Panc1 (cell line): ENCODE measurements around the gene ARHGAP18.

Source experiments
- SIN3A ChIP-seq: IDR thresholded peaks from 2 replicates; pipeline ENCODE4 v1.6.1; 2012; ENCODE audit warnings: low read depth, mild to moderate bottlenecking, low read length, moderate library complexity, borderline replicate concordance; ENCODE audit not compliant: insufficient read depth
- TCF7L2 ChIP-seq: IDR thresholded peaks from 2 replicates; pipeline ENCODE4 v1.6.1; 2011; ENCODE audit warnings: mild to moderate bottlenecking, low read depth, low read length, inconsistent platforms
- TF ChIP-seq, protein P1 (sequence below): fragments of 450-650 bp; IDR thresholded peaks from 2 replicates; pipeline ENCODE4 v1.5.1; 2017; ENCODE audit warnings: mild to moderate bottlenecking
- TF ChIP-seq, protein P2 (sequence below), 2 experiments: IDR thresholded peaks; 2 replicates each; pipeline ENCODE4 v1.6.1; 2011 to 2012; ENCODE audit warnings: low read depth in 2 of 2, control low read depth in 1 of 2, low read length in 1 of 2, mild to moderate bottlenecking in 1 of 2, moderate library complexity in 1 of 2; ENCODE audit not compliant: insufficient read depth in 1 of 2

DNA sequence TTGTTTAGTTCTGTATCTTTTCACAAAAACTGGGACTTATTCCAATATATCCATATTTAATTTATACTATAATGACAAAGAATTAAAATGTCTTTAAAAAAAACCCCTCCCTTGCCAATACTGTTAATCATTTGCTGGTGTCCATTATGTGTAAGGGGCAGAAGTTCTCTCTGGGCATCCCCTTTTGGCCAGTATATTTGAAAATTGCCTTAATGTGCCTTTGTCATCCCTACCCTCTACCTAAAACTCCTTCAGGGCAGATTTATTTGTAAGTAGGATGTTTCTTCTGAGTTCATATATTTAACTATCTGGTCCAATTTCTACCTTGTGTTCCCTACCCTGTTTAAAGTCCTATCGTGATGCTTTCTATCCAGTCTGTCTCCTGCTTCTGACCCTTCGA is 62.9 kb downstream of the ARHGAP18 start:
- TF ChIP-seq, protein P1, sequence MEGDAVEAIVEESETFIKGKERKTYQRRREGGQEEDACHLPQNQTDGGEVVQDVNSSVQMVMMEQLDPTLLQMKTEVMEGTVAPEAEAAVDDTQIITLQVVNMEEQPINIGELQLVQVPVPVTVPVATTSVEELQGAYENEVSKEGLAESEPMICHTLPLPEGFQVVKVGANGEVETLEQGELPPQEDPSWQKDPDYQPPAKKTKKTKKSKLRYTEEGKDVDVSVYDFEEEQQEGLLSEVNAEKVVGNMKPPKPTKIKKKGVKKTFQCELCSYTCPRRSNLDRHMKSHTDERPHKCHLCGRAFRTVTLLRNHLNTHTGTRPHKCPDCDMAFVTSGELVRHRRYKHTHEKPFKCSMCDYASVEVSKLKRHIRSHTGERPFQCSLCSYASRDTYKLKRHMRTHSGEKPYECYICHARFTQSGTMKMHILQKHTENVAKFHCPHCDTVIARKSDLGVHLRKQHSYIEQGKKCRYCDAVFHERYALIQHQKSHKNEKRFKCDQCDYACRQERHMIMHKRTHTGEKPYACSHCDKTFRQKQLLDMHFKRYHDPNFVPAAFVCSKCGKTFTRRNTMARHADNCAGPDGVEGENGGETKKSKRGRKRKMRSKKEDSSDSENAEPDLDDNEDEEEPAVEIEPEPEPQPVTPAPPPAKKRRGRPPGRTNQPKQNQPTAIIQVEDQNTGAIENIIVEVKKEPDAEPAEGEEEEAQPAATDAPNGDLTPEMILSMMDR: no peak
- TF ChIP-seq SIN3A (no peak), TCF7L2 (no peak)
- TF ChIP-seq, protein P2, sequence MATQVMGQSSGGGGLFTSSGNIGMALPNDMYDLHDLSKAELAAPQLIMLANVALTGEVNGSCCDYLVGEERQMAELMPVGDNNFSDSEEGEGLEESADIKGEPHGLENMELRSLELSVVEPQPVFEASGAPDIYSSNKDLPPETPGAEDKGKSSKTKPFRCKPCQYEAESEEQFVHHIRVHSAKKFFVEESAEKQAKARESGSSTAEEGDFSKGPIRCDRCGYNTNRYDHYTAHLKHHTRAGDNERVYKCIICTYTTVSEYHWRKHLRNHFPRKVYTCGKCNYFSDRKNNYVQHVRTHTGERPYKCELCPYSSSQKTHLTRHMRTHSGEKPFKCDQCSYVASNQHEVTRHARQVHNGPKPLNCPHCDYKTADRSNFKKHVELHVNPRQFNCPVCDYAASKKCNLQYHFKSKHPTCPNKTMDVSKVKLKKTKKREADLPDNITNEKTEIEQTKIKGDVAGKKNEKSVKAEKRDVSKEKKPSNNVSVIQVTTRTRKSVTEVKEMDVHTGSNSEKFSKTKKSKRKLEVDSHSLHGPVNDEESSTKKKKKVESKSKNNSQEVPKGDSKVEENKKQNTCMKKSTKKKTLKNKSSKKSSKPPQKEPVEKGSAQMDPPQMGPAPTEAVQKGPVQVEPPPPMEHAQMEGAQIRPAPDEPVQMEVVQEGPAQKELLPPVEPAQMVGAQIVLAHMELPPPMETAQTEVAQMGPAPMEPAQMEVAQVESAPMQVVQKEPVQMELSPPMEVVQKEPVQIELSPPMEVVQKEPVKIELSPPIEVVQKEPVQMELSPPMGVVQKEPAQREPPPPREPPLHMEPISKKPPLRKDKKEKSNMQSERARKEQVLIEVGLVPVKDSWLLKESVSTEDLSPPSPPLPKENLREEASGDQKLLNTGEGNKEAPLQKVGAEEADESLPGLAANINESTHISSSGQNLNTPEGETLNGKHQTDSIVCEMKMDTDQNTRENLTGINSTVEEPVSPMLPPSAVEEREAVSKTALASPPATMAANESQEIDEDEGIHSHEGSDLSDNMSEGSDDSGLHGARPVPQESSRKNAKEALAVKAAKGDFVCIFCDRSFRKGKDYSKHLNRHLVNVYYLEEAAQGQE (IDR thresholded peaks at IDR 0.05; ENCODE audit: insufficient read depth in 1 of 2, low read depth in 2 of 2, low read length in 1 of 2): no peak
